Chondrocyte (in vitro differentiated cells): ENCODE measurements around the gene ZHX3. TPM values are rescaled to one million over a fixed set of nuclear protein-coding genes. Genes with fewer than 3 reads are reported as not detected.

Experiments used
- DNase-seq: peaks from one replicate; pipeline ENCODE4 v3.0.0; 2021; ENCODE audit warnings: mixed read lengths, low spot score
- H3K27ac Mint-ChIP-seq: one replicate; pipeline ENCODE4 v1.8.0; 2021; ENCODE audit warnings: mild to moderate bottlenecking, moderate library complexity, mixed read lengths; ENCODE audit not compliant: unreplicated experiment
- H3K27me3 Mint-ChIP-seq: 2 replicates; pipeline ENCODE4 v1.8.0; 2021; ENCODE audit warnings: low read depth, mixed read lengths
- H3K36me3 Mint-ChIP-seq: 2 replicates; pipeline ENCODE4 v1.8.0; 2021; ENCODE audit warnings: low read depth, mixed read lengths
- H3K4me1 Mint-ChIP-seq: 2 replicates; pipeline ENCODE4 v1.8.0; 2021; ENCODE audit warnings: low read depth, mild to moderate bottlenecking, mixed read lengths
- H3K4me3 Mint-ChIP-seq: one replicate; pipeline ENCODE4 v1.8.0; 2021; ENCODE audit warnings: mild to moderate bottlenecking, moderate library complexity, mixed read lengths; ENCODE audit not compliant: unreplicated experiment
- H3K9me3 Mint-ChIP-seq: 2 replicates; pipeline ENCODE4 v1.8.0; 2021; ENCODE audit warnings: low read depth, mixed read lengths
- CTCF ChIP-seq: fragments of 200-600 bp; sonication (generic); IDR thresholded peaks from 2 replicates; pipeline ENCODE4 v1.5.0; 2021; ENCODE audit warnings: antibody characterized with exemption, mild to moderate bottlenecking, moderate library complexity
- total RNA-seq: library from RNA; stranded (reverse); gene quantifications from 3 replicates; pipeline ENCODE4 v1.2.1, GENCODE V29; 2021

The ZHX3 gene
- total RNA-seq, 1 donor from 2014 or later, result 52.9 TPM

GRCh38 chr20:41180599-41181333 is 136.8 kb downstream of the ZHX3 start:
- peaks cover 54% of the 10 kb centered on the region for H3K4me1 Mint-ChIP-seq
- H3K36me3 Mint-ChIP-seq, result peaks cover 26% of the 10 kb centered on the region
- no peaks in the 10 kb centered on the region for H3K27me3 Mint-ChIP-seq
- H3K4me3 Mint-ChIP-seq, result no peak overlapping the region
- no peak for TF ChIP-seq CTCF
- peak overlapping the region; percentile 54 for H3K27ac Mint-ChIP-seq
- no peak for DNase-seq
- no peaks in the 10 kb centered on the region for H3K9me3 Mint-ChIP-seq

- no peak for TF ChIP-seq CTCF
- no peaks in the 10 kb centered on the region for H3K9me3 Mint-ChIP-seq
- H3K4me3 Mint-ChIP-seq, result no peak overlapping the region
- H3K36me3 Mint-ChIP-seq, result peaks cover 26% of the 10 kb centered on the region
- no peaks in the 10 kb centered on the region for H3K27me3 Mint-ChIP-seq
- no peak for DNase-seq
- peaks cover 62% of the 10 kb centered on the region for H3K4me1 Mint-ChIP-seq
- H3K27ac Mint-ChIP-seq, result peak overlapping the region; percentile 97
Measured at GRCh38 chr20:41179961-41180360, 137.6 kb downstream of the ZHX3 start.

GRCh38 chr20:41178904-41179432 is 138.6 kb downstream of the ZHX3 start:
- DNase-seq, result no peak
- Mint-ChIP-seq H3K36me3 (peaks cover 22% of the 10 kb centered on the region), H3K4me1 (peaks cover 72% of the 10 kb centered on the region), H3K9me3 (no peaks in the 10 kb centered on the region), H3K27me3 (no peaks in the 10 kb centered on the region), H3K4me3 (no peak overlapping the region), H3K27ac (peak overlapping the region; percentile 97)
- TF ChIP-seq CTCF, result no peak

GRCh38 chr20:41178495-41178894 is 139.0 kb downstream of the ZHX3 start:
- Mint-ChIP-seq H3K4me3 (no peak overlapping the region), H3K36me3 (peaks cover 23% of the 10 kb centered on the region), H3K4me1 (peaks cover 77% of the 10 kb centered on the region), H3K9me3 (no peaks in the 10 kb centered on the region), H3K27ac (peak overlapping the region; percentile 97), H3K27me3 (no peaks in the 10 kb centered on the region)
- no peak for DNase-seq
- TF ChIP-seq CTCF, result no peak

- Mint-ChIP-seq H3K4me1 (peaks cover 84% of the 10 kb centered on the region), H3K36me3 (peaks cover 28% of the 10 kb centered on the region), H3K27me3 (no peaks in the 10 kb centered on the region), H3K27ac (peak overlapping the region; percentile 97), H3K4me3 (peak overlapping the region; percentile 45), H3K9me3 (no peaks in the 10 kb centered on the region)
- TF ChIP-seq CTCF, result no peak
- DNase-seq, result no peak
Measured at GRCh38 chr20:41177636-41178035, 139.9 kb downstream of the ZHX3 start.
